ENCODE measurements around the gene OSGEPL1.
"Not testable (repeated sequence)": the region's sequence is repeated elsewhere in the genome, so short reads cannot be mapped to it uniquely, and the experiment has no call there.

OSGEPL1 gene, protein sequence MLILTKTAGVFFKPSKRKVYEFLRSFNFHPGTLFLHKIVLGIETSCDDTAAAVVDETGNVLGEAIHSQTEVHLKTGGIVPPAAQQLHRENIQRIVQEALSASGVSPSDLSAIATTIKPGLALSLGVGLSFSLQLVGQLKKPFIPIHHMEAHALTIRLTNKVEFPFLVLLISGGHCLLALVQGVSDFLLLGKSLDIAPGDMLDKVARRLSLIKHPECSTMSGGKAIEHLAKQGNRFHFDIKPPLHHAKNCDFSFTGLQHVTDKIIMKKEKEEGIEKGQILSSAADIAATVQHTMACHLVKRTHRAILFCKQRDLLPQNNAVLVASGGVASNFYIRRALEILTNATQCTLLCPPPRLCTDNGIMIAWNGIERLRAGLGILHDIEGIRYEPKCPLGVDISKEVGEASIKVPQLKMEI

DNA sequence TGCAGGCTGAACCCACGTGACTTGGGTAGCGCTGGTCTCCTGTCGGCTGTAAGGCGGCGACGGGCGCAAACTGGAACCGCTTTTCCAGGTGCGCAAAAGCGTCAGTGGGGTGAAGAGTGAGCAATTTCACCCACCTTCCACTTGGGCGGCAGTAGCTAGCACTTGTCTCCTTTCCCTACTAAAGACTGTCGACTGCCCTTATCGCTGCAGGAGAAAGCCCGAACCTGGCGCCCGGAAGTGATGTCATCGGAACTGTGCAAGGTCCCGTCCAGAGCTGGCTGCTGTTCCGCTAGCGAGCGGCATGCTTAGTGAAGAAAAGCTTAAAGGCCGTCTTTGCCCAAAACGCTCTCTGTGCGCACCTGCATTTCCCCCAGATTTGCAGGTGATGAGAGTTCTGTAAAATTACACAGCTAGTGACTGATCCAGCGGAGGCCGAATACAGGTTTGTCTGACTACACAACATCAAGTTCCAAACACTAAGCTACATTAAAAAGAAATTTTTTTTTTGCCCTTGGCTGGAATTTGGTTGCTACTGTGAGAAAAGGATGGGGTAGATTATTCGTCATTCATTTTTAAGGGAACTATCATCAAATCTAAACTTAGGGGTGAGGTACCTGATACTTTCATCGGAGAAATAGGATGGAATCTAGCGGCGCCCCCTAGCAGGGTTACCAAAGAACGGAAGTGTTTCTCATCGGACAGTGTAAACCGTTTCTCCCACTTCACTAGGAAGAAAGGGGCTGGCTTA, at the start of gene OSGEPL1:
Gene OSGEPL1, minus strand, starts transcription at position 242 of the 748 bp plus-strand sequence. CDS start 1,152 bp downstream, outside the sequence.
- DNase-seq (ENCODE audit: low read depth): peak; percentile 88

DNA sequence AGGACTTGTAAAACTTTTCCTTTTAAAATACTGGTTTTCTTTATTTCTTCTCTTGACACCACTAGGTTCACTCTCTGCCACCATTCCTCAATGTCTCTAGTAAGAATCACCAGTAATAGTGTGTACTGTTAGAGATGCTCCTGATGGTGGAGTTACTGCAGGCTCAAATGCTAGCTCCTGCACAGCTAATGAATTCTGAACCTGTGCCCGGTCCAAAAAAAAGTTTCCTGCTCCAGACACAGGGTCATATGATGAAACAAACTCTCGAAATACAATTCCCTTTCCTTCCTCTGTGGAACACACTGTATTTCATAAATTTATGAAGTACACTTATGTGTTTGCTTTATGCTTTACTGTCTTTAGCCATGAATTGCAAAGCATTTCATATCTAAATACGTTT, 40.8 kb upstream of the OSGEPL1 start:
- no peak for DNase-seq (ENCODE audit: low read depth)

DNA sequence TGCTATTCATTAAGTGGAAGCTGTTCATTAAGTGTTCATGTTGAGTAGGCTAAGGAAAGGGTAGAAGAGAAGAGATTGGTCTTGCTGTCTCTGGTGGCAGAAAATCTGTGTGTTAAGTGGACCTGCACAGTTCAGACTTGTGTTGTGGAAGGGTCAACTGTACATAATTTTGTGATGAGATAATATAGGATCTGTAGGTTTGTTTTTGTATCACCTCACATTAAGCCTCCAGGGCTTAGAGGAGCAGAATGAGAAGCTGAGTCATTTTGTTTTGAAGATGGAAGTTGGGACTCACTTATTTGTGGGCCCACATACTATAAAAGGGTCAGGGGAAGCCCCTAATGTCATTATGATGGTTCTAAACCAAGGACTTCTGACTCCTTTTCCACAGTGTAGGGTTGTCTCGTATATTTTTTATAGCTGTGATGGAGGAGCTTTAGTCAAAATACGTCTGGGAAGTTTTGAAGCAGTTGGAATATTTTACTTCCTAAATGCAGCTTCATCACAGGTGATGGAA, 39.9 kb upstream of the OSGEPL1 start:
- DNase-seq (ENCODE audit: low read depth): no peak

DNA sequence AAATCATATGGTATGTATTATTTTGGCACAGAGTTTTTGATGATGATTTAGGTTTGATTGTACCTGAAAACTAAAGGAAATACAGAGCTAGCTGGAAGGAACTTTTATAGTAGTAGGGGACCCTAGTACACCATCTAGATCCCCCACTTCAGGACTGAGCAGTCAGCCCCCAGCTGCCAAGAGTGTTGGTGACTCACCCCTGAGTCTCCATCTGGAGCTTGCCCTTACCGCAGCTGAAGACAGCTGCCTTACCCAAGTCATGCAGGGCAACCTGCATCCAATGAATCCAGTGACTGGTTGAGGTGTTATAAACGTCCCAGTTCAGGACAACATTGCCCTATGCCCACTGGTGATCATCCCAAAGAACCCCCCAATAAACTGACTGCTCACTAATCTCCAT, 36.9 kb upstream of the OSGEPL1 start:
- DNase-seq (ENCODE audit: low read depth): no peak

GRCh38 chr2:189799030-189799331, 36.4 kb upstream of the OSGEPL1 start:
- DNase-seq (ENCODE audit: low read depth): no peak

- DNase-seq (ENCODE audit: low read depth): no peak
These were observed 35.9 kb upstream of the OSGEPL1 start for GRCh38 chr2:189798312-189799029.

DNA sequence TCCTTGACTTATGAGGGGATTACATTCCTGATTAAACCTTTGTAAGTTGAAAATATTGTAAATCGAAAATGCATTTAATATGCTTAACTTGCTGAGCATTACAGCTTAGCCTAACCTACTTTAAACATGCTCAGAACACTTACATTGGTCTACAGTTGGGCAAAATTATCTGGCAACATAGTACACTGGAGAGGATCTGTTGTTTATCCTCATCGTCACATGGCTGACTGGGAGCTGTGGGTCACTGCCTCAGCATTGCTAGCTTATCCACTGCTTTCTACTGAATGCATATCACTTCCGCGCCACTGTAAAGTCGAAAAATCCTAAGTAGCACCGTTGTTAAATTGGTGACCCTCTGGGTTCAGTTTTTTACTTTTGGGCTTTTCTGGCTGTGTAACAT, 35.3 kb upstream of the OSGEPL1 start:
- no peak for DNase-seq (ENCODE audit: low read depth)

DNA sequence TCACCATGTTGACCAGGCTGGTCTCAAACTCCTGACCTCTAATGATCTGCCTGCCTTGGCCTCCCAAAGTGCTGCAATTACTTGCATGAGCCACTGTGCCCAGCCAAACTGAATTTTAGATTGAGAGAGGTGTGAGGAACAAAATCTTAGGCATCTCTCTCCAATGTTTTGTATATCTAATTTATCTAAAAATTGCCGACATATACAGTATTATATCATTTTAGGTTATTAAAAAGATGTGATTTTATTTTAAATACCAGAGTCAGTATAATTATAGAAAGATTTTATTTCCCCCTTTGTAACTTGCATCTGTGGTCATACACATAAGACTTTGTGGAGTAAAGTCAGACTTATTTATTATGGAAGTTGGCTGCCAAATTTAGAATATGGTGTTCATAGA, 31.7 kb upstream of the OSGEPL1 start:
- DNase-seq (ENCODE audit: low read depth): no peak

GRCh38 chr2:189791338-189792042, 28.9 kb upstream of the OSGEPL1 start:
- DNase-seq (ENCODE audit: low read depth): no peak

GRCh38 chr2:189783927-189784867, 21.6 kb upstream of the OSGEPL1 start, which contains the start of the genes ORMDL1 and PMS1:
Gene ORMDL1, minus strand, starts transcription at chr2:189784339. Its CDS starts 1,744 bp downstream, at chr2:189782595.
Gene PMS1, plus strand, starts transcription at chr2:189784450. Its CDS starts 7,360 bp downstream, at chr2:189791810.
- DNase-seq (ENCODE audit: low read depth): peak; percentile 91

GRCh38 chr2:189783451-189783926, 20.9 kb upstream of the OSGEPL1 start:
- no peak for DNase-seq (ENCODE audit: low read depth)

DNA sequence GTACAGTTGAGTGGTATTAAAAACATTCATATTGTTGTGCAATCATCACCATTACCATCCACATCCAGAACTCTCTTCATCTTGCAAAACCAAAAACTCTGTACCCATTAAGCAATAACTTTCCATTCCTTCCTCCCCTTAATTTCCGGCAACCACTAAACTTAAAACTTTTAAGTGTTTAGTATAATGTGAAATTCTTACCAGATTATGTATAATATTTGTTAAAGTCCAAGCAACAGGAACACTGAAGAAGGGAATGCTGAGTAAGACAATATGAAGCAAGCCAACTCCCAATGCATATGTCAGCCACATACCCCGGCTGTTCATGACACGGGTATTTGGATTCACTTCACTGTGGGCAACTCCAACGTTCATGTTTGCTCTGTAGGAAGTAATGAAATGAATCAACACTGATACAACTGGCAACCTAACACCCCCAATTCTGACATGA, 19.7 kb upstream of the OSGEPL1 start:
- no peak for DNase-seq (ENCODE audit: low read depth)

GRCh38 chr2:189772212-189772611, 9.6 kb upstream of the OSGEPL1 start:
- no peak for DNase-seq (ENCODE audit: low read depth)

GRCh38 chr2:189770590-189771322, 8.2 kb upstream of the OSGEPL1 start:
- DNase-seq (ENCODE audit: low read depth): no peak

- no peak for DNase-seq (ENCODE audit: low read depth)
These were observed 1.5 kb upstream of the OSGEPL1 start for GRCh38 chr2:189763908-189764661.

- DNase-seq (ENCODE audit: low read depth): no peak
These were observed 402 bp downstream of the OSGEPL1 start for GRCh38 chr2:189762229-189762550.

- not testable (repeated sequence) for DNase-seq (ENCODE audit: low read depth)
These were observed 2.4 kb downstream of the OSGEPL1 start for GRCh38 chr2:189760154-189760553.

GRCh38 chr2:189756311-189756952, 6.2 kb downstream of the OSGEPL1 start:
- no peak for DNase-seq (ENCODE audit: low read depth)
